ENCODE results near the gene POLR2L.

POLR2L gene

DNA sequence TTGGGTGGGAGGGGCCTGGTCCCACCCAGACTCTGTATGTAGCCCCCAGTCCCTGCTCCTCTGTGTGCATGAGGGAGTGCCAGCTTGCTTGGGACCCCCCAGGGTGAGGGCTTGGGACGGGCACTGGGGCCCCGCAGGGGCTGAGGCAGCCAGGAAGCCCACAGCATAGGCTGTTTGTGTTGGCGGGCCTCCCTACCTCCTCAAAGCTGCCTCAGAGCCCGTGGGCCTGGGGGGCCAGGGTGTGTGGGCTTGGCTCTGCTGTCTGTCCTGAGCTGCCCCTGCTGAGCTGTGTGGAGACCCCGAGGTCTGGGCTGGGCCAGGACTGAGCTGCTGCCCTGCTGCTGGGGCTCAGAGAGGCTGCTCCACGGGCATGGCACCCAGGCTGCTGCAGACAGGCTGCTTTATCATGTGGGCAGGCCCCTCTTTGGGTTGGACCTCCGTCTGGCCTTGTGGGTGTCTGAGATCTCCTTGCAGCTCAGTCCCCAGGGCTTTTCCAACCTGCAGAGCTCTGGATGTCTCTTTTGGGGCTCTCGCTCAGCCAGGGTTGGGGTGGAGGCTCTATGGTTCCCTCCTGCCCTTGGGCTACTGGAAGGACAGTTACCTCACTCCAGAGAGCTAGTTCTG is 3.7 kb upstream of the POLR2L start:
- H3K36me3 ChIP-seq (ENCODE audit: control insufficient read depth in 2 of 2, insufficient read depth in 2 of 2, low read length in 2 of 2) = peaks cover 0 to 2% of the 10 kb centered on the region in 2 donors
- H3K9ac ChIP-seq (ENCODE audit: low read length in 2 of 2) = no peak overlapping the region
- H3K9me3 ChIP-seq (ENCODE audit: control insufficient read depth in 2 of 2, low read length in 2 of 2) = no peaks in the 10 kb centered on the region
- peaks cover 66% of the 10 kb centered on the region for H3K4me1 ChIP-seq (ENCODE audit: control insufficient read depth, insufficient read depth, low read length)
- H3K27ac ChIP-seq (ENCODE audit: low read length) = peak overlapping the region; percentile 62
- no peak overlapping the region for H3K4me3 ChIP-seq (ENCODE audit: low read length in 2 of 2)
- peaks cover 5 to 22% of the 10 kb centered on the region in 2 donors for H3K27me3 ChIP-seq (ENCODE audit: control insufficient read depth in 1 of 2, insufficient read depth in 2 of 2, low read length in 2 of 2)

DNA sequence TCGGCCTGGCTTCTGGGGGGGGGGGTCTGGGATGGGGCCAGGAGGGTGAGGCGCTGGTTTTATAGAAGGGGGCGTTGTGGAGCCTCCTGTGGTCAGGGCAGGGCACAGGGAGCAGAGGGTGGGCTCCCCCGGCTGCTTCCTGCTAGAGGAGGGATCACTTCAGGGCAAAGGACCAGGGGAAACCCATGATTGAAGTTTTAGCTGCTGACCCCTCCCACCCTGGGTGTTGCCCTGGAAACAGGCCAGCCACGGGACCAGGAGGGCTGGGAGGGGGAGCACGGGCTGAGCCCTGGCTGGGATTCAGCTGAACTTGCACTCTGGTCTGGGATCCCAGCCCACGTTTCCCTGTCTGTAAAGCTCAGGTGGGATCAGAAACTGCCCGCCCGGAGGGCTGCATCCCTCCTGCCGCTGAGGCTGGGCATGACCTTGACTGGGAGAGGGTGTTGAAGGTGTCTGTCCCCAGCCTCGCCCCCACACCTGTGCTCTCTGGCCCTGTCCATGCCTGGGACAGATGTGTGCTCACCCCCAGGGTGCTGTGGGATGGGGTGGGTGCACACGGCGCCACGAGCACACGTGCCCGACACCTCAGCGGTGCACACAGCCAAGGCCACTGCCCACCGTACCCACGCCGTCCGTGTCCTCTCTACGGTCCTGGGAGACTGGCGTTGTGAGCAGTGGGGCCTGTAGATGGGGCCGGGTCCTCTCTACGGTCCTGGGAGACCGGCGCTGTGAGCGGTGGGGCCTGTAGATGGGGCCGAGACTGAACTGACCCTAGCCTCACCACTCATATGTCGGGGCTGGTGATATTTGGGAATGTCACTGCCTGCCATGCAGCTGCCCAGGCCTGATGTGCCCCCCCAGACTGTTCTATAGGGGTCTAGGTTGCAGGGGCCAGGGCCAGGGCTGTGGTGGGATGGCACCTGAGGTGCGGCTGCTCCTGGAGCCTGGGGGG is 2.6 kb upstream of the POLR2L start:
- peak overlapping the region; percentile 62 for H3K27ac ChIP-seq (ENCODE audit: low read length)
- peak overlapping the region in 1 of 2 donors; percentile 92 for H3K4me3 ChIP-seq (ENCODE audit: low read length in 2 of 2)
- H3K9me3 ChIP-seq (ENCODE audit: control insufficient read depth in 2 of 2, low read length in 2 of 2) = no peaks in the 10 kb centered on the region
- H3K9ac ChIP-seq (ENCODE audit: low read length in 2 of 2) = peak overlapping the region in 1 of 2 donors; percentile 38
- H3K27me3 ChIP-seq (ENCODE audit: control insufficient read depth in 1 of 2, insufficient read depth in 2 of 2, low read length in 2 of 2) = peaks cover 5 to 18% of the 10 kb centered on the region in 2 donors
- H3K36me3 ChIP-seq (ENCODE audit: control insufficient read depth in 2 of 2, insufficient read depth in 2 of 2, low read length in 2 of 2) = peaks cover 2 to 7% of the 10 kb centered on the region in 2 donors
- peaks cover 69% of the 10 kb centered on the region for H3K4me1 ChIP-seq (ENCODE audit: control insufficient read depth, insufficient read depth, low read length)

DNA sequence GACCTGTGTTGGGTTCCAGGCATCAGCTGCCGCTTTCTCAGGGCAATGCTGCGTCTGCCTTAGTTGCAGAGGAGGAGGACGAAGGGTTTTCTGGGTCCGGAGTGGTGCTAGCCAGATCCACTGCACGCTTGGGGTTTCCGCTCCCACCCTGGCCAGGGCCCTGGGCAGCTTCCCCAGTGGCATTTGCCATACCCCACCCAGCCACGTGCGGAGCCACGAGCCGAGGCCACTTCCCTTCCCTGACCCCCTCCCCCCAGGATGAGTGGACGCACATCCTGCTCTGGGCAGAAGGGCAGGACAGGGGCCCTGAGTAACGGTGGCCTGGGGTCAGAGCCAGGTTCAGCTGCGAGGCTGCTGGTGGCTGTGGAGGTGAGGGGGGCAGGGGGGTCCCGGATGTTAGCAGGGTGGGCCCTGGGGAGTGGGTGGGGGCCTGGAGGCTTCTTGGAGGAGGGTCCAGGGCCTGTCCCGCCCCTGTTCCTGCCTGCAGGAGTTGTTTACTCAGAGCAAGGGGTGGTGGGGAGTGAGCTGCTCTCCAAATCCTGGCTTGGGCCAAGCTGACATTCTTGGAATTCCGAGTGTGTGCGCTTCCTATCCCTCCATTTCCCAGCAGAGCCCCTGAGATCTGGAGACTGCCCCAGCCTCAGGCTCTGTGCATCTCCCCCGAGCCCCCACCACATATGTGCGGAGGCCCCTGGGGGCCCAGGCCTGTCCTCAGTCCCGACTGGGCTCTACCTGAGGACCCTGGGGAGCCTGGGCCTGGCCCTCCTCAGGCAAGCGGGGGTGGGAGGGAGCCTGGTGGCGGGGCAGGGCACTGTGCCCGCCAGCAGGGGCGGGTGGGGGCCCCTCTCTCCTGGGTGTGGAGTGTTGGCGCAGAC is 1.7 kb upstream of the POLR2L start:
- H3K27me3 ChIP-seq (ENCODE audit: control insufficient read depth in 1 of 2, insufficient read depth in 2 of 2, low read length in 2 of 2) = peaks cover 5 to 14% of the 10 kb centered on the region in 2 donors
- H3K9ac ChIP-seq (ENCODE audit: low read length in 2 of 2) = peak overlapping the region; percentile 42 to 78
- peak overlapping the region; percentile 91 to 92 for H3K4me3 ChIP-seq (ENCODE audit: low read length in 2 of 2)
- H3K27ac ChIP-seq (ENCODE audit: low read length) = peak overlapping the region; percentile 62
- no peaks in the 10 kb centered on the region for H3K9me3 ChIP-seq (ENCODE audit: control insufficient read depth in 2 of 2, low read length in 2 of 2)
- H3K4me1 ChIP-seq (ENCODE audit: control insufficient read depth, insufficient read depth, low read length) = peaks cover 69% of the 10 kb centered on the region
- peaks cover 8 to 14% of the 10 kb centered on the region in 2 donors for H3K36me3 ChIP-seq (ENCODE audit: control insufficient read depth in 2 of 2, insufficient read depth in 2 of 2, low read length in 2 of 2)

DNA sequence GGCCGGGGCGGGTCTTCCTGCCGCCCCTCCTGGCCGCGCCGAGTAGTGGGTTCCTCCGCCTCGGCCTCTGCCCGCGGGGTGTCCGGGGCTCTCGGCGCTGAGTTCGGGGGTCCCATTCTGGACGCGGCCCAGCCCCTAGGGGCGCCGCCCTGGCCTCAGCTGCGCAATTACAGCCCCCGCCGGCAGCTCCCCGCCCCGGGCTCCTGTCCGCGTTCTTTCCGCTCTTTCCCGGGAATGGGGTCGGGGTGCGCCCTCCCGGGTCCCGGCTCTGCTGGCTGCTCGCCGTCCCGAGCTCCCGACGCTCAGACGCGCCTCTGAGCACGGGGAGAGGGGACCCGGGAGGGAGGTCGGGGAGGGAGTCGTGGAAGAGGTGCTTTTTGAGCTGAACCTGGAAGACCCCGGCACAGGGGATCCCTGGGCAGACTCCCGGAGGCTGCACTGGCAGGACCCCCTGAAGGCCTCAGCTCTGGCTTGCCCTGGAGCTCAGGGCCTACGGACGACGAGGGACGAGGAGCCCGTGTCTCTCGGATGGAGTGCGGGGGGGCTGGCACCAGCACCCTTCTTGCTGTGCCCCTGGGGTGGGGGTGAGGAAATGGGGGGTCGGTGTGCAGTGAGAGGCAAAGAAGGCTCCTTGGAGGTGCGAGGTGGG is 881 bp upstream of the POLR2L start:
- H3K9ac ChIP-seq (ENCODE audit: low read length in 2 of 2) = peak overlapping the region; percentile 68 to 78
- peak overlapping the region; percentile 62 for H3K27ac ChIP-seq (ENCODE audit: low read length)
- H3K4me1 ChIP-seq (ENCODE audit: control insufficient read depth, insufficient read depth, low read length) = peaks cover 67% of the 10 kb centered on the region
- no peaks in the 10 kb centered on the region for H3K9me3 ChIP-seq (ENCODE audit: control insufficient read depth in 2 of 2, low read length in 2 of 2)
- H3K36me3 ChIP-seq (ENCODE audit: control insufficient read depth in 2 of 2, insufficient read depth in 2 of 2, low read length in 2 of 2) = peaks cover 13 to 20% of the 10 kb centered on the region in 2 donors
- H3K27me3 ChIP-seq (ENCODE audit: control insufficient read depth in 1 of 2, insufficient read depth in 2 of 2, low read length in 2 of 2) = peaks cover 0 to 6% of the 10 kb centered on the region in 2 donors
- peak overlapping the region; percentile 91 to 92 for H3K4me3 ChIP-seq (ENCODE audit: low read length in 2 of 2)

DNA sequence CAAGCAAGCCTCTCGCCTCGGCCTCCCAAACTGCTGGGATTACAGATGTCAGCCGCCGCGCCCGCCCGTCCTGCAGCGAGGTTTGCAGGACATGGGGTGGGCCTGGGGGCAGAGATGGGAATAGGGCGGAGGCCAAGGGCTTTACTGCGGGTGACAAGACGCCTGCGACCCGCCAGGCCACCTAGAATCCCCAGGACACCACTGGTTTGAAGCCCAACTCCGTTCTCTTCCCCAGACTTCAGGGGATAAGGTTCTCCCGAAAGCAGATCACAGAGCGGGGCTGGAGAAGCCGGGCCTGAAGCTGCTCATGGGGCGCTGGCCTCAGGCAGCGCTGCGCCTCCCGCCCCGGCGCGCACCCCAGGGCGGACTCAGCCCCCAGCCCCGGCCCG is 354 bp downstream of the POLR2L start:
- no peaks in the 10 kb centered on the region for H3K9me3 ChIP-seq (ENCODE audit: control insufficient read depth in 2 of 2, low read length in 2 of 2)
- H3K27me3 ChIP-seq (ENCODE audit: control insufficient read depth in 1 of 2, insufficient read depth in 2 of 2, low read length in 2 of 2) = no peaks in the 10 kb centered on the region
- peak overlapping the region; percentile 89 for H3K27ac ChIP-seq (ENCODE audit: low read length)
- peaks cover 62% of the 10 kb centered on the region for H3K4me1 ChIP-seq (ENCODE audit: control insufficient read depth, insufficient read depth, low read length)
- peak overlapping the region; percentile 91 to 92 for H3K4me3 ChIP-seq (ENCODE audit: low read length in 2 of 2)
- H3K36me3 ChIP-seq (ENCODE audit: control insufficient read depth in 2 of 2, insufficient read depth in 2 of 2, low read length in 2 of 2) = peaks cover 13 to 29% of the 10 kb centered on the region in 2 donors
- peak overlapping the region; percentile 78 to 84 for H3K9ac ChIP-seq (ENCODE audit: low read length in 2 of 2)

DNA sequence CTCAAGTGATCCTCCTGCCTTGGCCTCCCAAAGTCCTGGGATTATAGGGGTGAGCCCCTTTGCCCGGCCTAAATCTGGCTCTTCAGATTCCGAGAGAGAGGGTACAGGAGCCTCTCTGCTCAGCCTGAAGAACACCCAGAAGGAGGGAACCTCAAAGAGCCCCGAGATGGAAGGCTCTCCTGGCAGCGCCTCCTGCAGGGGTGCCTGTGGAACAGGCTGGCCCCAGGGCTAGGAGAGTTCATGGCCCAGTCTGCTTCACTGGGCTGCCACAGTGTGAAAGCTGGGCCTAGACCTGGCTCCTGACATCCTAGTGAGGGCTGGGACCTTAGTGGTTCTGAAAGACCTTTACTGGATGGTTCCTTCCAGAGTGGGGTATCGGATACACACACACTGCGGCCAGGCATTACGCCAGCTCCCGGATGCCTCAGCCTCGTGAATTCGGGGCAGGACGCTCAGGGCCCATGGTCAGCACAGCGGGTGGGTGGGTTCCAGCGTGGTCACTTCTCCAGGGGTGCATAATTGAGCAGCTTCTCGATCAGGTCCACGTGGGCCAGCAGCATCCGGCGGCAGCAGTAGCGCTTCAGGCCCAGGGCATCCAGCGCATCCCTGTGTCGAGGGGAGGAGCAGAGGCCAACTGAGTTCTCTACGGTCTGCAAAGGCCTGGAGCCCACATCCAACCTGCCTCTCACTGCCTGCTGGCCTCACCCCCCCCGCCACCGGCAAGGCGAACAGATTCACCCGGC is 2.3 kb downstream of the POLR2L start:
- H3K9ac ChIP-seq (ENCODE audit: low read length in 2 of 2) = no peak overlapping the region
- no peaks in the 10 kb centered on the region for H3K9me3 ChIP-seq (ENCODE audit: control insufficient read depth in 2 of 2, low read length in 2 of 2)
- no peak overlapping the region for H3K4me3 ChIP-seq (ENCODE audit: low read length in 2 of 2)
- peaks cover 13 to 35% of the 10 kb centered on the region in 2 donors for H3K36me3 ChIP-seq (ENCODE audit: control insufficient read depth in 2 of 2, insufficient read depth in 2 of 2, low read length in 2 of 2)
- no peaks in the 10 kb centered on the region for H3K27me3 ChIP-seq (ENCODE audit: control insufficient read depth in 1 of 2, insufficient read depth in 2 of 2, low read length in 2 of 2)
- H3K4me1 ChIP-seq (ENCODE audit: control insufficient read depth, insufficient read depth, low read length) = peaks cover 47% of the 10 kb centered on the region
- no peak overlapping the region for H3K27ac ChIP-seq (ENCODE audit: low read length)

DNA sequence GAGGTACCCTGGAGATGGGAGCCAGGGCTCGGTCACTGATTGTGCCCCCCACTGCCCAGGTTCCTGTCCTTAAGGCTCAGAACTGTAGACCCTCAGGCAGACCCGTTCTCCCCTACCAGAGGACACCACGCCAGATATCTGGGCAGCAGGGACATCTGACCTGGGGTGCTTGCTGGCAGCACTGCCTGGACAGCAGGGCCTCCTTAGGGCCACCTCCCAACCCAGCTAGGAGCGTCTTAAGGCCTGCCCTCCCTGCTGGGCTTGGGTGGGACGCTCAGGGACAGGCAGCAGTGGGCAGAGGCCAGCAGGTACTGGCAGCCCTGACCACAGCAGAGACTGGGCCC is 3.1 kb downstream of the POLR2L start:
- H3K4me3 ChIP-seq (ENCODE audit: low read length in 2 of 2) = no peak overlapping the region
- H3K36me3 ChIP-seq (ENCODE audit: control insufficient read depth in 2 of 2, insufficient read depth in 2 of 2, low read length in 2 of 2) = peaks cover 13 to 35% of the 10 kb centered on the region in 2 donors
- peaks cover 48% of the 10 kb centered on the region for H3K4me1 ChIP-seq (ENCODE audit: control insufficient read depth, insufficient read depth, low read length)
- no peaks in the 10 kb centered on the region for H3K9me3 ChIP-seq (ENCODE audit: control insufficient read depth in 2 of 2, low read length in 2 of 2)
- no peak overlapping the region for H3K27ac ChIP-seq (ENCODE audit: low read length)
- H3K9ac ChIP-seq (ENCODE audit: low read length in 2 of 2) = no peak overlapping the region
- H3K27me3 ChIP-seq (ENCODE audit: control insufficient read depth in 1 of 2, insufficient read depth in 2 of 2, low read length in 2 of 2) = no peaks in the 10 kb centered on the region

DNA sequence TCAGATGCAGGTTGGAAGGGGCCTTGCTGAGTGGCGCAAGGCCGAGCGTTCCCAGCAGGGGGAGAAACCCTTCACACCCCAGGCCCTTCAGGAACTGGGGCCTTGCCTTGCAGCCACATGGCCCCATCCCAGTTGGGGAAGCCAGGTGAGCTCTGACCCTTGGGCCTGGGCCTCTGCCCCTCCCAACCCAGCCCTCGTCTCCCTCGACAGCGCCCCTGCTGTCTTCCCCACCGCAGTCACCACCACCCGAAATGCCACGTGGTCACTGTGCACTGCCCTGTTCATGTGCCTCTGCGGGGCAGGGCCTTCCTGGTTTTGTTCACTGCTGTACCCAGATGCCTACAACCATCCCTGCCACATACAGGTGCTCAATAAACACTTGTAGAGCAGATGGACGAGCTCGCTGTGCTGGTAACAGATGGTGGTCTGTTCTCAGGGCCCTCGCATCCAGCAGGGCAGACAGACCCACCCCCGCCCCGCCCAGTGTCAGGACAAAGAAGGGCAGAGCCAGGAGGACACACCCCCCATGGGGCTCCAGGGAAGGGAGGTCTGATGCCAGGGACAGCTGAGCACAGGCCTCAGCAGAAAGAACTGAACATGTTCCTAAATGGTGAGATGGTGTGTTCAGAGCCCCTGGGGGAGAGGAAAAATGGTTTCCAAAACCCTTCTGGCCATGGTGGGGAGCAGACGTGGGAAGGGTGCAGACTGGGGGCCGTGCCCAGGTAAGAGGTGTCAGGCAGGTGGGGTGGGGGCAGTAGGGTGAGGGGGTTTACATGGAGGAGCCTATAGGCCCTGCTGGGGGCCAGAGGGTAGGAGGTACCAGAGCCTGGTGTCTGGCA is 3.7 kb downstream of the POLR2L start:
- Histone ChIP-seq H3K9ac (ENCODE audit: low read length in 2 of 2) (no peak overlapping the region), H3K9me3 (ENCODE audit: control insufficient read depth in 2 of 2, low read length in 2 of 2) (no peaks in the 10 kb centered on the region), H3K27ac (ENCODE audit: low read length) (no peak overlapping the region), H3K4me3 (ENCODE audit: low read length in 2 of 2) (no peak overlapping the region), H3K27me3 (ENCODE audit: control insufficient read depth in 1 of 2, insufficient read depth in 2 of 2, low read length in 2 of 2) (no peaks in the 10 kb centered on the region), H3K4me1 (ENCODE audit: control insufficient read depth, insufficient read depth, low read length) (peaks cover 48% of the 10 kb centered on the region), H3K36me3 (ENCODE audit: control insufficient read depth in 2 of 2, insufficient read depth in 2 of 2, low read length in 2 of 2) (peaks cover 13 to 35% of the 10 kb centered on the region in 2 donors)

DNA sequence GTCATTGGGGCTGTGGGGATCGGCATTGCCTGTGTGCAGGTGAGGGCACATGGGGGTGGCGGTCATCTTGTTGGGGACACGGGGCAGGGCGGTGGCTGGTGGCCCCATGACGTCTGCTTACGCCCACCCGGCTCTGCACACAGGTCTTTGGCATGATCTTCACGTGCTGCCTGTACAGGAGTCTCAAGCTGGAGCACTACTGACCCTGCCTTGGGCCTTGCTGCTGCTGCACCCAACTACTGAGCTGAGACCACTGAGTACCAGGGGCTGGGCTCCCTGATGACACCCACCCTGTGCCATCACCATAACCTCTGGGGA is 4.4 kb downstream of the POLR2L start:
- peaks cover 13 to 35% of the 10 kb centered on the region in 2 donors for H3K36me3 ChIP-seq (ENCODE audit: control insufficient read depth in 2 of 2, insufficient read depth in 2 of 2, low read length in 2 of 2)
- H3K9ac ChIP-seq (ENCODE audit: low read length in 2 of 2) = no peak overlapping the region
- no peaks in the 10 kb centered on the region for H3K27me3 ChIP-seq (ENCODE audit: control insufficient read depth in 1 of 2, insufficient read depth in 2 of 2, low read length in 2 of 2)
- H3K27ac ChIP-seq (ENCODE audit: low read length) = no peak overlapping the region
- H3K4me3 ChIP-seq (ENCODE audit: low read length in 2 of 2) = no peak overlapping the region
- H3K4me1 ChIP-seq (ENCODE audit: control insufficient read depth, insufficient read depth, low read length) = peaks cover 46% of the 10 kb centered on the region
- no peaks in the 10 kb centered on the region for H3K9me3 ChIP-seq (ENCODE audit: control insufficient read depth in 2 of 2, low read length in 2 of 2)

Data from stomach smooth muscle (tissue), 2 donors.